NCI-H2081 treated with DMSO at 0.1 percent for 48 hours (cell line): Measurements from ENCODE around the gene HTRA1.

Experiments used
- DNase-seq: peaks from one replicate; lab custom pipeline; 2025; lab: John Stamatoyannopoulos, UW

Gene HTRA1

GRCh38 chr10:122454603-122455080, 6.7 kb upstream of the HTRA1 start, which contains the start of gene ARMS2:
Gene ARMS2, plus strand, starts transcription at chr10:122454653. Its CDS starts 75 bp downstream, at chr10:122454728.
- no peak for DNase-seq

GRCh38 chr10:122455376-122456079, 5.8 kb upstream of the HTRA1 start:
- no peak for DNase-seq

GRCh38 chr10:122457934-122458333, 3.4 kb upstream of the HTRA1 start:
- DNase-seq: no peak

- DNase-seq: no peak
These were observed 2.7 kb upstream of the HTRA1 start for GRCh38 chr10:122458693-122459092.

GRCh38 chr10:122459561-122460273, 1.6 kb upstream of the HTRA1 start:
- no peak for DNase-seq

GRCh38 chr10:122460891-122461293, 461 bp upstream of the HTRA1 start:
- DNase-seq: no peak

GRCh38 chr10:122461729-122462532, 578 bp downstream of the HTRA1 start:
- no peak for DNase-seq

GRCh38 chr10:122462533-122463465, 1.4 kb downstream of the HTRA1 start:
- no peak for DNase-seq

- DNase-seq: no peak
These were observed 2.3 kb downstream of the HTRA1 start for GRCh38 chr10:122463466-122464249.

GRCh38 chr10:122464250-122464510, 2.8 kb downstream of the HTRA1 start:
- DNase-seq: no peak

GRCh38 chr10:122464586-122464985, 3.2 kb downstream of the HTRA1 start:
- DNase-seq: no peak

- DNase-seq: no peak
These were observed 4.2 kb downstream of the HTRA1 start for GRCh38 chr10:122465401-122466040.

GRCh38 chr10:122466951-122467381, 5.6 kb downstream of the HTRA1 start:
- DNase-seq: no peak

GRCh38 chr10:122467701-122468100, 6.3 kb downstream of the HTRA1 start:
- no peak for DNase-seq

GRCh38 chr10:122468307-122468925, 7.1 kb downstream of the HTRA1 start:
- no peak for DNase-seq

- DNase-seq: no peak
These were observed 7.8 kb downstream of the HTRA1 start for GRCh38 chr10:122468926-122469781.

GRCh38 chr10:122469848-122470247, 8.5 kb downstream of the HTRA1 start:
- DNase-seq: no peak

GRCh38 chr10:122471531-122472177, 10.3 kb downstream of the HTRA1 start:
- no peak for DNase-seq
